Mucosa of descending colon (tissue), 3 donors: ENCODE results near the gene NCOA4. TPM values are rescaled to one million over a fixed set of nuclear protein-coding genes. Genes with fewer than 3 reads are reported as not detected.

Source experiments
- ATAC-seq: fragments of 200-7000 bp; cut with Tn5 transposase; one replicate; pipeline ENCODE4 v1.9.1; 2020; ENCODE audit warnings: mild to moderate bottlenecking, moderate library complexity
- DNase-seq, 3 donors: peaks; one replicate each; pipeline ENCODE4 v3.0.0-alpha.2; 2020
- H3K36me3 ChIP-seq: fragments of 200-600 bp; one replicate; pipeline ENCODE4 v1.8.0; 2021; ENCODE audit warnings: low read depth, mild to moderate bottlenecking
- H3K4me1 ChIP-seq: fragments of 200-600 bp; one replicate; pipeline ENCODE4 v1.8.0; 2021; ENCODE audit warnings: low read depth, mild to moderate bottlenecking
- H3K4me3 ChIP-seq: fragments of 200-600 bp; one replicate; pipeline ENCODE4 v1.8.0; 2021; ENCODE audit warnings: mild to moderate bottlenecking
- H3K9me3 ChIP-seq: fragments of 200-600 bp; one replicate; pipeline ENCODE4 v1.8.0; 2021; ENCODE audit warnings: mild to moderate bottlenecking
- intact Hi-C, 2 donors: fragments of 100-400 bp; cut with DNase I in 1 of 2; cut with micrococcal nuclease in 1 of 2; formaldehyde crosslinking; loops; one replicate each; pipeline versions ENCODE4 v1.11.0 to v1.11.1; 2022; cut with DNase I, micrococcal nuclease
- total RNA-seq, 3 donors: library from RNA; stranded (reverse); fragmentation: NEBNext Ultra II Directional in 2 of 3; extraction: Animal tissue kit (Norgen Biotek cat#: 25700) in 2 of 3; gene quantifications; one replicate each; pipeline versions ENCODE4 v1.2.1 to v1.2.4, GENCODE V29; 2021 to 2023
- TF ChIP-seq, protein P1 (sequence below): fragments of 200-600 bp; IDR thresholded peaks from one replicate; pipeline ENCODE4 v1.8.0; 2022; ENCODE audit warnings: antibody characterized with exemption, mild to moderate bottlenecking
- donor health status: DM: no; HTN: no; CAD: no; lungs with moderate emphysema.
- donor health status: DM: no; HTN: no; CAD: no.
- donor health status: DM: no; HTN: yes; CAD: no.

The NCOA4 gene
- total RNA-seq, 3 donors from 2014 or later: 183 to 206 (median 193) TPM

DNA sequence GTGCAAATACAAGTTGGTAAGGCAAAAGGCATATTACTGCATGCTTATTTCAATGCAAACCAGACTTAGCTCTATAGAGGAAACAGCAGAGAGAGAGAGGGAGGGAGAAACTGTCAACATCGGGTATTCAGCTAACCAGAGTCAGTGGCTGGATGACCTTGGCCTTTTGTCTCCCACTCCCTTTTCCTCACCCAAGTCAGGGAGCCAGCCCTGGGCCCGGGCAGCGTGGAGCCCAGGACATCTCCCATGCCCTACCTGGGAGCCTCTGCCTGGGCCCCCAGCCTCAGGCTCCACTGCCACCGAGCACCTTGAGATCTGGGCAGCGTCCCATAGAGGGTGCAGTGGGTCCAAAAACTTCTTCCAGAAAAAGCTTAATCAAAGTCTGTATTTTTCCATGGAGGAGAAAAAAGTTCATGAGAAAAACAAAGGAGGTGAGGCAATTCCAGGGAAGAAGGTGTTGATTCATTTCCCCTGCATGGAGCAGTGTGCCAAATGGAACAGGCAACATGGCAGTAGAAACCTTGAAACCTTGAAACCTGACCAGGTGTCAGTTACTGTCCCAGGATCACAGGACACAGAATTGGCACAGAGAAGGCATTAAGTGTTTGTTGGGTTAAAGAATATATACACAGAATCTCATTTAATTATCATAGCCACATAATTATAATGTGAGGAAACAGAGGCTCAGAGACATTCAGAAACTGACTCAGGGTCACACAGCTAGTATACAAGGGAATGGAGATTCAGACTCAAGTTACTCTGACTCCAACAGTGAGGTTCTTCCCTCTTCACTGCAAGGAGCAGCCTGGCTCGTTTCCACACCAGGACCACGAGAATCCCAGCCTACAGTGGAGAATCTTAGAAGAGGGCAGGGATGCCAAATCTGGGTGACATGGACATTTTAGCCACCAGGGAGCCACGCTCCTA, 5.8 kb upstream of the NCOA4 start:
- intact Hi-C loops: no loop called here
- Histone ChIP-seq H3K9me3 (no peaks in the 10 kb centered on the region), H3K4me3 (no peak overlapping the region), H3K36me3 (no peaks in the 10 kb centered on the region), H3K4me1 (no peaks in the 10 kb centered on the region)
- DNase-seq (no peak), ATAC-seq (no peak)
- TF ChIP-seq, protein P1, sequence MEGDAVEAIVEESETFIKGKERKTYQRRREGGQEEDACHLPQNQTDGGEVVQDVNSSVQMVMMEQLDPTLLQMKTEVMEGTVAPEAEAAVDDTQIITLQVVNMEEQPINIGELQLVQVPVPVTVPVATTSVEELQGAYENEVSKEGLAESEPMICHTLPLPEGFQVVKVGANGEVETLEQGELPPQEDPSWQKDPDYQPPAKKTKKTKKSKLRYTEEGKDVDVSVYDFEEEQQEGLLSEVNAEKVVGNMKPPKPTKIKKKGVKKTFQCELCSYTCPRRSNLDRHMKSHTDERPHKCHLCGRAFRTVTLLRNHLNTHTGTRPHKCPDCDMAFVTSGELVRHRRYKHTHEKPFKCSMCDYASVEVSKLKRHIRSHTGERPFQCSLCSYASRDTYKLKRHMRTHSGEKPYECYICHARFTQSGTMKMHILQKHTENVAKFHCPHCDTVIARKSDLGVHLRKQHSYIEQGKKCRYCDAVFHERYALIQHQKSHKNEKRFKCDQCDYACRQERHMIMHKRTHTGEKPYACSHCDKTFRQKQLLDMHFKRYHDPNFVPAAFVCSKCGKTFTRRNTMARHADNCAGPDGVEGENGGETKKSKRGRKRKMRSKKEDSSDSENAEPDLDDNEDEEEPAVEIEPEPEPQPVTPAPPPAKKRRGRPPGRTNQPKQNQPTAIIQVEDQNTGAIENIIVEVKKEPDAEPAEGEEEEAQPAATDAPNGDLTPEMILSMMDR: no peak

DNA sequence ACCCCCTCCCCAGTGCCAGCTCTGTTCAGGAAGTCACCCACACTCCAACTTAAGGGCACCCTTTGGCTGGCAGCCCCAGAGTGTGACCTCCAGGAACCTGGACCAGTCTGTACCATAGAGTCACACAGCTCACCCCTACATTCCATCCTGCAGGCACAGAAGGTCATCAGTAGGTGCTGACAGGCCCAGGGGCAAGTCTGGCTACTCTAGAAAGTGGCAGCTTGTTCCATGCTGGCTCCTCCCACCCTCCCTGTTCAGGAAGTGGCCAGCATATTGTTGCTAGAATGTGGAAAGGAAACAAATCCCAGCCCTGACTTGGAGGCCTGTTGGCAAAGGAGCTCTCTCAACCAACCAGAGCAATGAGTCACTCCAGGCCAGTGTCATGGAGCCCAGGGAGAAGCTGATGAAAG, 3.2 kb upstream of the NCOA4 start:
- Histone ChIP-seq H3K9me3 (no peaks in the 10 kb centered on the region), H3K4me3 (no peak overlapping the region), H3K36me3 (no peaks in the 10 kb centered on the region), H3K4me1 (peaks cover 11% of the 10 kb centered on the region)
- ATAC-seq (peak; percentile 10), DNase-seq (peak in 1 of 3 donors; percentile 14)
- intact Hi-C loops: no loop called here
- TF ChIP-seq, protein P1: no peak

DNA sequence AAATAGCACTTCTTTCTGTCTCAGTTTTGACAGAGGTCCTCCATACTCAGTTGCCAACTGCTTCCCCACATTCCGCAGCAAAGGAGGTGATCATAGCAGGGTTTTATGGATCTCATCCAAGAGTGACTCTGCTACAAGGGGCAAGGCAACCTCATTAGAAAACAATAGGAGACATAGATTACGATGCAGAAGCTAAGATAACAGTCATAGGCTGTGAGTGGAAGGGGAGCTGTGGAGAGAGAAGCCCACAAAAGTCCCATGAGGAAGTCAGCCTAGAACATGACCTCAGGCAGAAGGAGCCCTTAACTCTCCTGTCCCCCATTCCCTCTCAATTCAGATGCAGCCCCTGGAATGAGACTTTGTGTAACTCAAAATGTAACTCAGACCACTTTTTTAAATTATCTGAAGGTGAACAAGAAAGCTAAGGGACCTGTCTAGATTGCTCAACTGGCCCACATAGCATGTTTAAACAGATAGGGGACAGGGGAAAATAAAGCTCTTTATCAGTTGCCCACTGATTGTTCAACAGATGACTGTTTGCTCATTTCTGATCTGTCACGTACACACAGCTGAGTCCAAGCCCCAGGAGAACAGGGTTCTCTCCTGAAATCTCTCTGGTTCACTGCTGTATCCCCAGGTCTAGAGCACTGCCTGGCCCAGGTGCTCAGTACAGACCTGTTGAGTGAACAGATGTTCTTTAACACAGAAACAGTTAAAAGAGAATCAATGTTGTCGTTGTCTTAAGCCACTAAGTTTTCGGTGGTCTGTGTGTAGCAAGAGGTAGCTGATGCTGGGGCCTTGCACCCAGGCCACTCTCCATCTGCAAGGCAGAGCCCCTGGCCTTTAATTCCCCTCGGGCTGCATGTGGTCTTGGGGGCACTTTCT, 1.5 kb upstream of the NCOA4 start:
- intact Hi-C loops: no loop called here
- Histone ChIP-seq H3K4me1 (peaks cover 27% of the 10 kb centered on the region), H3K4me3 (no peak overlapping the region), H3K36me3 (no peaks in the 10 kb centered on the region), H3K9me3 (no peaks in the 10 kb centered on the region)
- TF ChIP-seq, protein P1: no peak
- no peak for ATAC-seq
- DNase-seq: no peak

DNA sequence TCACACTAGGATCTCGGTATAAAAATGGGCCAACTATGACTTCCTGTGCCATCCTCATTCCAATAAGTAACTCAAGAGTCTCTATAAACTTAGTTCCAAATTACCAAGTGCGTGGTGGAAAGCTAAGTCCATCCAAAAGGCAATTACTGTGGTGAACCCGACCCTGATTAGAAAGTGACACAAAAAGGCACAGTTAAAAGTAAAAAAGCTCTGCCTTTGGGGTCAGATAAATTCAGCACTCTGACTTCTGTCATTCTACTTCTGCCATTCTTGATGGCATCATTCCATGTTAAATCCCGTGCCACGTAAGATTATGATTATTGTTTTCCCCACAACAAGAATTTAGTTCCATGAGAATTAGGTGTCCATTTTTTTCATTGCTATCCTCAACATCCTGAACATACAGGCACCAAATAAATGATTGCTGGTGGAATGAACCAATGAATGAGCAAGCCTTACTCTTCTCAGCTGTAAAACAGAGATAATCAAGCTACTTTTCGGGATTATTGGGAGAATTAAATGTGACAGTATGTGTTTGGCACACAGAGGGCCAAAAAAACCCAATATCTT, 877 bp downstream of the NCOA4 start:
- intact Hi-C loops: no loop called here
- peaks cover 49% of the 10 kb centered on the region for H3K4me1 ChIP-seq
- no peak for DNase-seq

More for the DNA sequence above, 877 bp downstream of the NCOA4 start:
- no peaks in the 10 kb centered on the region for H3K9me3 ChIP-seq
- no peaks in the 10 kb centered on the region for H3K36me3 ChIP-seq
- peak overlapping the region; percentile 67 for H3K4me3 ChIP-seq
- ATAC-seq: no peak
- TF ChIP-seq, protein P1: no peak
